ENCODE data around the gene TYR.
"Not testable (repeated sequence)": the region's sequence is repeated elsewhere in the genome, so short reads cannot be mapped to it uniquely, and the experiment has no call there.

Gene TYR

DNA sequence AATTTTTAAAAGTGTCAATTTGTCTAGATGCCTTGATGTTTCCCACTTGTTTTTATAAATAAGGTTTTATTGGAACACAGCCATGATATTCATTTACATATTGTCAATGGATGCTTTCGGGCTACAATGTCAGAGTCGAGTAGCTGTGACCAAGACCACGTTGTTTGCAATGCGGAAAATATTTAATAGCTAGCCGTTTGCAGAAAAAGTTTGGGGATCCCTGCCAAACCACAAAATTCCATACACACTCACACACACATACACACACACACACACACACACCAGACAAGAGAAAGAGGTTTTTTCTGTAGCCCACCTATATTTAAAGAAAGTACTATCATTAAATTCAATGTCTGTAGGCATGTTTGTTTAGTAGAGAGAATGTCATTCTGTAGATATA, 58.3 kb downstream of the TYR start:
- TF ChIP-seq, protein P1, sequence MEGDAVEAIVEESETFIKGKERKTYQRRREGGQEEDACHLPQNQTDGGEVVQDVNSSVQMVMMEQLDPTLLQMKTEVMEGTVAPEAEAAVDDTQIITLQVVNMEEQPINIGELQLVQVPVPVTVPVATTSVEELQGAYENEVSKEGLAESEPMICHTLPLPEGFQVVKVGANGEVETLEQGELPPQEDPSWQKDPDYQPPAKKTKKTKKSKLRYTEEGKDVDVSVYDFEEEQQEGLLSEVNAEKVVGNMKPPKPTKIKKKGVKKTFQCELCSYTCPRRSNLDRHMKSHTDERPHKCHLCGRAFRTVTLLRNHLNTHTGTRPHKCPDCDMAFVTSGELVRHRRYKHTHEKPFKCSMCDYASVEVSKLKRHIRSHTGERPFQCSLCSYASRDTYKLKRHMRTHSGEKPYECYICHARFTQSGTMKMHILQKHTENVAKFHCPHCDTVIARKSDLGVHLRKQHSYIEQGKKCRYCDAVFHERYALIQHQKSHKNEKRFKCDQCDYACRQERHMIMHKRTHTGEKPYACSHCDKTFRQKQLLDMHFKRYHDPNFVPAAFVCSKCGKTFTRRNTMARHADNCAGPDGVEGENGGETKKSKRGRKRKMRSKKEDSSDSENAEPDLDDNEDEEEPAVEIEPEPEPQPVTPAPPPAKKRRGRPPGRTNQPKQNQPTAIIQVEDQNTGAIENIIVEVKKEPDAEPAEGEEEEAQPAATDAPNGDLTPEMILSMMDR (IDR thresholded peaks at IDR 0.05; ENCODE audit: borderline replicate concordance, control extremely low read depth, extremely low read depth, insufficient read depth, missing control alignments): no peak
- DNase-seq (ENCODE audit: low spot score): no peak
- in situ Hi-C loops (cut with MboI; ENCODE audit: low sequenced_read_pairs, unreplicated experiment): no loop called here

DNA sequence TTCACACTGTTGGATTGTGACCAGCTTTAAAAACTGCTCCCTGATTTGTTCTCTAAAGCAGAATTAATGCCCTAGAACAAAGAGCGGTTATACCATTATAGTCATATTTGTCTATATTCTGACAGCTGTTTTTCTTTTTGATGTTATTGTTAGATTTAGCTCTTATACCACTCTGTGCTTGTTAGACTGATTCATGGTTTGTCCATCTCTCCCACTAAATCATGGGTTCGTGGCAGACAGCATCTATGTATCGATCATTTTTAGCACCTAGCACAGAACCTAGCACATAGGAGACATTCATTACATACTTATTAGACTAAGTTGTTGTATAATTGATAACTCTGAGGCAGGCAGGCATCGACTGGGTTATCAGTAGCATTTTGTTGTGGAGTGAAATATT, 69.3 kb downstream of the TYR start:
- not testable (repeated sequence) for DNase-seq (ENCODE audit: low spot score)

DNA sequence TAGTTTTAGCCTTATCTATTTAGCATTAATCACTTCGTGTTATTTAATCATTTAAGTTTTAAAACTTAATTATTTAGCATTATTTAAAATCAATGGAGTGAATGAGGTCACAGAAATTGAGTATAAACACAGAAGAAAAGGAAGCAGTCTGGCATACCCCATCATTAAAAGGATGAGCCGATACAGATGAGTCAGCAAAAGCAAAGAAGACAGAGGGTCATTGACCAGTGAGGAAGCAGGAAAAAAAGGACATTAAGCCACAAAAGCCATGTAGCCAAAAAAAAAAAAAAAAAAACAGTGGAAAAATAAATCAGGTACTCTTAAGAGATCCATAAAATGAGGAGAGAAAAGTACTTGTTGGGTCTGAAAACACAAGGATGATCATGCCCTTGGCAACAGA, 71.5 kb downstream of the TYR start:
- in situ Hi-C loops (cut with MboI; ENCODE audit: low sequenced_read_pairs, unreplicated experiment): no loop called here
- DNase-seq (ENCODE audit: low spot score): no peak
- TF ChIP-seq, protein P1 (IDR thresholded peaks at IDR 0.05; ENCODE audit: borderline replicate concordance, control extremely low read depth, extremely low read depth, insufficient read depth, missing control alignments): no peak

More for the DNA sequence above, 69.3 kb downstream of the TYR start:
- in situ Hi-C loops (cut with MboI; ENCODE audit: low sequenced_read_pairs, unreplicated experiment): not testable (repeated sequence)

DNA sequence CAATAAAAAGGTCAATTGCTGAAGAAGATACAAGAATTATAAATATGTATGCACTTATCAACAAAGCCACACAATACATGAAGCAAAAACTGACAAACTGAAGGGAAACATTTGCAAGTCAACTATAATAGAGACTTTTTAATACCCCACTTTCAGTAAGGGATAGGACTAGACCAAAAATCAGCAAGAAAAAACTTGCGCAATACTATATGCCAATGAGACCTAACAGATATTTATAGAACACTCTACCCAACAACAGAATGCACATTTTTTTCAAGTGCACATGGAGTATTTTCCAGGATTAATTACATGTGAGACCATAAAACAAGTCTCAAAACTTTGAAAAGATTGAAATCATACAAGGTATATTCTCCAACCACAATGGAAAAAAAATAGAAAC, 83.8 kb downstream of the TYR start:
- DNase-seq (ENCODE audit: low spot score); in situ Hi-C loops (cut with MboI; ENCODE audit: low sequenced_read_pairs, unreplicated experiment): not testable (repeated sequence)

DNA sequence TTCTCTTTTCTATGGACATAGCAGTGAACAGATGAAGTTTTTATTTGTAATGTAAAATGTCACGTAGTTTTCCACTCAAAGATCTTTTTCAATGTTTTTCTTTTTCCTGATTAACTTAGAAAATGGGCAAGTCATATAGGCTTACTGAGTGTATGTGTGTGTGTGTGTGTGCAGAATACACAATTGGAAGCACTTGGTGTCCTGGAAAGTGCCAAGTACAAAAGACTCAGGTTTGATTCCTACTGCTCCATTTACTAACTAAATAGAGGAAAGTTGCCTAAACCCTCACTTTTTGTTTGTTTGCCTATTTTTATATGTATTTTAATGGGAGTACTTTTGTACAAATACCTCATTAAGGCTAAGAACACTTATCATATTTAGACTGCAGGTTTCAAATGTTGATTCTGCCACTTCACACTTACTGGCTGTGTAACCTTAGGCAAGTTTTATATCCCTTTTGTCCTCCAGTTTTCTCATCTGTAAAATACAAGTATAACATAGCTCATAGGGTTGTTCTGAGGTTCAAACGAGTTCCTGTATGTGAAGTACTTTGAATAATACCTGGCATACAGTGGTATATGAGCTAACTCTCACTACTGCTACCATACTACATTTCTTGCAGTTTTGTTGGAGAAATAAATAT, 90.1 kb downstream of the TYR start:
- TF ChIP-seq, protein P1 (IDR thresholded peaks at IDR 0.05; ENCODE audit: borderline replicate concordance, control extremely low read depth, extremely low read depth, insufficient read depth, missing control alignments): no peak
- in situ Hi-C loops (cut with MboI; ENCODE audit: low sequenced_read_pairs, unreplicated experiment): no loop called here
- DNase-seq (ENCODE audit: low spot score): no peak

DNA sequence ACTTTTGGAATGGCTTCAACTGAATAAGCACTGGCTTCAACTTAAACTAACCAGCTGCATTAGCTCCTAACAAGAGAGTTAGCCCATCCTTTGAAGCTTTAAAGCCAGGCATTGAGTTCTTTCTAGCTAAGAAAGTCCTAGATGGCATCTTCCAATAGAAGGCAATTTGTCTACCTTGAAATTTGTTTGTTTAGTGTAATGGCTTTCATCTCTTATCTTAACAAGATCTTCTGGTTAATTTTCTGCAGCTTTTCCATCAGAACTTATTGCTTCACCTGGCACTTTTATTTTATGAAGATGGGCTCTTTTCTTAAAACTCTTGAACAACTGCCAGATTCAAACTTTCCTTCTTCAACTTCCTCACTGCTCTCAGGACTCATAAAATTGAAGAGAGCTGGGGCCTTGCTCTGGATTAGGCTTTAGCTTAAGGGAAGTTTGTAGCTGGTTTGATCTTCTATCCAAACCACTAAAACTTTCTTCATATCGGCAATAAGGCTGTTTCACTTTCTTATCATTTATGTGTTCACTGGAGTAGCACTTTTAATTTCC, 94.9 kb downstream of the TYR start:
- DNase-seq (ENCODE audit: low spot score); in situ Hi-C loops (cut with MboI; ENCODE audit: low sequenced_read_pairs, unreplicated experiment): not testable (repeated sequence)

DNA sequence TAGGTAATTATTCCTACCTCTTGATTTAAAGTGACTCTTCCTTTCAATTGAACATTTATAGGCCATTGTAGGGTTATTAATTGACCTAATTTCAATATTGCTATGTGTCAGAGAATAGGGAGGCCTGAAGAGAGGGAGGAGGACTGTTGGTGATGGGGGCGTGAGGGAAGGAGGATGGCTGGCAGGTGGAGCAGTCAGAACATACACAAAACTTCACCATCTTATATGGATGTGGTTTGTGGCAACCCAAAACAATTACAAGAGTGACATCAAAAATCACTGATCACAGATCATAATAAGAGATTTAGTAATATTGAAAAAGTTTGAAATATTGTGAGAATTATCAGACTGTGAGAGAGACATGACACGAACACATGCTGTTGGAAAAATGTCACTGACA, 95.5 kb downstream of the TYR start:
- DNase-seq (ENCODE audit: low spot score); in situ Hi-C loops (cut with MboI; ENCODE audit: low sequenced_read_pairs, unreplicated experiment): not testable (repeated sequence)

DNA sequence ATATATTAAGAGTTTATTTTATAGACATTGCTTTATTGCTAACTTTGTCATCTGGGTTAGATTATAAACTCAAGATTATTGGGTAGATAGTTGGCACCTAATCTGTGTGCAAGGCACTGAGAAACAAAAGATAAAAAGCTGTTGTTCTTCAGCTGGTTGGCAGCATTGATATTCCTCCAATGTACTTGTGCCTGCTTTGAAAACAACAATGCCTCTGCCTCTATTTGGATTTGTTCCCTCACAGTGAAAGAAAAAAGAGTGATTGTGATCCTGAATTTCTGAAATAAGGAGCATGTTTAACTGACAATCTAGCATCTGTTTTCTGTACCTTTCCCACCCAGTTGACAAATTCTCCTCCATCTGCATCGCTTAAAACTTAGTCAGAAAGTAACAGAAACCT, 98.3 kb downstream of the TYR start:
- in situ Hi-C loops (cut with MboI; ENCODE audit: low sequenced_read_pairs, unreplicated experiment): no loop called here
- DNase-seq (ENCODE audit: low spot score): no peak
- TF ChIP-seq, protein P1 (IDR thresholded peaks at IDR 0.05; ENCODE audit: borderline replicate concordance, control extremely low read depth, extremely low read depth, insufficient read depth, missing control alignments): no peak

DNA sequence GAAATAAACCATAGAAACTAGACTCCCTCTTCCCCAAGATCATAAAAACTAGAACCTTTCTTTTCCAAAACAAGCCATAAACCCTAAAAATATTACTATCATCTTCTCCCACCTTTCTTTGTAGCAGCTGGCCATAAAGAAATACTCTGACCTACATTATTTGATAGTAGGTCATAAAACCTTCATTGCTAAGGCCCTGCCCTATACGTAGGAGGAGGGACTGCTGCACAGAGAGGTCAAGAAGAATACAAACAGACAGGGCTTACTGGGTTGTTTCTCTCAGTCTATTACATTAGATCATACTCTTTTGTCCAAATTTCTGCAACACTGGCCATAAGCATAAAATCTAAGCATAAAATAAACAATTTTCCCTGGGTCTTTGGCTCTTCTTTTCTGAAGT, 101.5 kb downstream of the TYR start:
- no peak for DNase-seq (ENCODE audit: low spot score)
- in situ Hi-C loops (cut with MboI; ENCODE audit: low sequenced_read_pairs, unreplicated experiment): no loop called here
- TF ChIP-seq, protein P1 (IDR thresholded peaks at IDR 0.05; ENCODE audit: borderline replicate concordance, control extremely low read depth, extremely low read depth, insufficient read depth, missing control alignments): no peak

DNA sequence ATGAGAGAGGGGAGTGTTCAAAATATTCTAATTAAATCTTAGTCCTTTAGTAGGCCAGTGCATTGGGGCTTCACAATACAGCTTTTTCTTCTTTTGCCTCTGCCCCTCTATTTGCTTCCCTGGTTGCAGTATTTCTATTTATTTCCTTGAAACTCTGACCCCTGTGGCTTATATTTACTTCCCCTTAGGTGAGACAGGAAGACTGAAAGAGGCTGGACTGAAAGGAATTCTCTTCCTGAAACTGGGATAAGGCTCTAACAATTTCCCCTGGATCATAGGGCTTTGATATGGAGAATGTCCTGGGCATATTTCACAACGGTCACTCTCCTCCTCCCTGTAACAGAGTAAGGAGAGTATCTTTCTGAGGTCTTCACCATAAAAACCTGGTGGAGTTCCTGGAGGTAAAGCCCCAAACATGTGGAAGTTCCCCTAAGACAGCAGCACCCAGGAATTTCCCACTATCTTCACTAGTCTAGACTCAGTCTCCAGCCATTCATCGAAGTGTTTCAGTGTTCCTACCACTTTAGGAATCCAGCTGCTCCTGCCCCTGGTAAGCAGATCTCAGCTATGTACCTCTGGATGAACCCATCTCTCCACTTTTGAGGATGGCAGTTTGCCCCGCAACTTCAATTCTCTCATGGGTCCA, 103.5 kb downstream of the TYR start:
- in situ Hi-C loops (cut with MboI; ENCODE audit: low sequenced_read_pairs, unreplicated experiment); DNase-seq (ENCODE audit: low spot score): not testable (repeated sequence)

DNA sequence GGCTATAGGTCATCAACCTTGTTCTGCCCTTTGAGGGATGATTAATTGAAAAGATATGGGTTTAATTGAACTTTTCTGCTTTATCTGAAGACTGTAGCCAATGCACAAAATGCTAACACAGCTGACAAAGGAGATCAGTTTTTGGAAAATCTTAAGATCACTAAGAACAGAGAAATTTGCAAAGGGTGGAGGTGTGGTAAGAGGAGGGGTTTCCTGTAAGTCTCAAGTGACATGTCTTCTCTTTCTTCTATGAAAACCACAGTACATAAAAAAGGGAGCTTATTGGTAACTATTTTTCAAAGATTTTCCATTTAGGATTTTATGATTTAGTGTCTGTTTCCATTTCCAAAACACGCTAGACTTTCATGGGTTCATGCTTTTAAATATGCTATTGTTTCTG, 108.9 kb downstream of the TYR start:
- DNase-seq (ENCODE audit: low spot score); in situ Hi-C loops (cut with MboI; ENCODE audit: low sequenced_read_pairs, unreplicated experiment): not testable (repeated sequence)

DNA sequence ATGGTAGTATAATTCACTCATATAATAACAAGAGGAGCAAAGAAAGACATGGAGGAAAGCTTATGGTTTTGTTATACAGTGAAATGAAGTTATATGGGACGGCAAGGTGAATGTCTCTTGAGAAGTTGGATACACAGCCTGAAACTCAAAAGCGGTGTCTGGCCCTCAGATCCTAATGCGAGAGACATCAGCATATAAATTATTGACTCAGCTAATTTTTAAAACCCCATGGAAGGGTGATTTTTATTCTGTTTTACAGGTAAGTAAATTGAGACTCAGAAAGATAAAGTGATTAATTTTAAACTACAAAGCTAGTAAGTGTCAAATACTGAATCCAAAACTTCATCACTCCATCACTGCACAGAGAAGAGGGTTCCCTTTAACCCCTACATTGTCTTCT, 110.3 kb downstream of the TYR start:
- DNase-seq (ENCODE audit: low spot score); in situ Hi-C loops (cut with MboI; ENCODE audit: low sequenced_read_pairs, unreplicated experiment): not testable (repeated sequence)
